HepG2 (cell line): ENCODE data around the gene SGPP1. TPM values are rescaled to one million over a fixed set of nuclear protein-coding genes. Genes with fewer than 3 reads are reported as not detected.

Source experiments
- ARNT ChIP-seq: fragments of 450-650 bp; IDR thresholded peaks from 2 replicates; pipeline ENCODE4 v1.6.1; 2017
- BRF2 ChIP-seq: sonication (generic); formaldehyde crosslinking; IDR thresholded peaks from 2 replicates; pipeline ENCODE4 v1.8.1; 2022; ENCODE audit warnings: mild to moderate bottlenecking, missing genetic modification reagents
- HMGXB4 ChIP-seq, 2 experiments: sonication (generic) in 1 of 2; formaldehyde crosslinking in 1 of 2; IDR thresholded peaks; 2 replicates each; pipeline versions ENCODE4 v1.4.0 to v1.6.1; 2018 to 2020; ENCODE audit warnings: missing genetic modification reagents in 2 of 2, borderline replicate concordance in 1 of 2, low read depth in 1 of 2, mild to moderate bottlenecking in 1 of 2, missing biosample characterization in 1 of 2
- HNRNPL ChIP-seq: fragments of 200-400 bp; formaldehyde crosslinking; IDR thresholded peaks from 2 replicates; pipeline ENCODE4 v1.6.1; 2017; ENCODE audit warnings: mild to moderate bottlenecking, low read depth, low read length
- KLF11 ChIP-seq: IDR thresholded peaks from 2 replicates; pipeline ENCODE4 v1.6.1; 2016; ENCODE audit warnings: missing compliant biosample characterization
- NRL ChIP-seq: sonication (generic); formaldehyde crosslinking; IDR thresholded peaks from 2 replicates; pipeline ENCODE4 v1.5.0; 2020; ENCODE audit warnings: missing genetic modification reagents, mild to moderate bottlenecking, moderate library complexity, borderline replicate concordance
- PLRG1 ChIP-seq: fragments of 450-650 bp; conservative IDR thresholded peaks from 2 replicates; pipeline ENCODE4 v1.6.1; 2016
- RXRA ChIP-seq: sonication (generic); formaldehyde crosslinking; IDR thresholded peaks from 2 replicates; pipeline ENCODE4 v1.5.1; 2020; ENCODE audit warnings: missing genetic modification reagents
- SALL2 ChIP-seq: sonication (generic); formaldehyde crosslinking; IDR thresholded peaks from 2 replicates; pipeline ENCODE4 v1.8.1; 2023; ENCODE audit warnings: mild to moderate bottlenecking, missing genetic modification reagents, inconsistent platforms
- SMARCC2 ChIP-seq: fragments of 450-650 bp; IDR thresholded peaks from 2 replicates; pipeline ENCODE4 v1.6.1; 2017; ENCODE audit warnings: antibody characterized with exemption, mild to moderate bottlenecking
- SPEN ChIP-seq: sonication (generic); formaldehyde crosslinking; IDR thresholded peaks from 2 replicates; pipeline ENCODE4 v1.5.1; 2020; ENCODE audit warnings: low read depth, mild to moderate bottlenecking, missing genetic modification reagents
- ZBTB3 ChIP-seq: sonication (generic); formaldehyde crosslinking; IDR thresholded peaks from 2 replicates; pipeline ENCODE4 v1.4.0; 2020; ENCODE audit warnings: low read depth, mild to moderate bottlenecking, moderate library complexity, missing genetic modification reagents, borderline replicate concordance
- ZFY ChIP-seq: sonication (generic); formaldehyde crosslinking; IDR thresholded peaks from 2 replicates; pipeline ENCODE4 v1.4.0; 2020; ENCODE audit warnings: missing genetic modification reagents
- ZNF18 ChIP-seq: sonication (generic); formaldehyde crosslinking; IDR thresholded peaks from 2 replicates; pipeline ENCODE4 v1.8.0; 2022; ENCODE audit warnings: mild to moderate bottlenecking, missing genetic modification reagents; ENCODE audit not compliant: insufficient replicate concordance
- ZNF264 ChIP-seq: sonication (generic); formaldehyde crosslinking; IDR thresholded peaks from 2 replicates; pipeline ENCODE4 v1.4.0; 2020; ENCODE audit warnings: missing genetic modification reagents
- polyA plus RNA-seq, 8 experiments: library from polyadenylated mRNA; depleted of rRNA in 3 of 8; stranded (reverse) in 7 of 8; unstranded in 1 of 8; fragments of >200 nt; fragmentation: Illumina TruSeq in 4 of 8; extraction: Trizol in 4 of 8; gene quantifications; 2 replicates each; pipeline versions ENCODE4 v1.2.1 to v1.2.3, GENCODE V29; 2011 to 2016; ENCODE audit warnings: low read depth in 4 of 8, missing spikeins in 1 of 8, mixed read lengths in 1 of 8; ENCODE audit not compliant: insufficient read depth in 1 of 8
- total RNA-seq, 5 experiments: library from RNA; depleted of rRNA; stranded (reverse); fragments of >200 nt; fragmentation: Illumina TruSeq; extraction: Trizol; gene quantifications; 2 replicates each; pipeline ENCODE4 v1.2.3, GENCODE V29; 2016; ENCODE audit warnings: low read depth in 1 of 5
- TF ChIP-seq, protein P1 (sequence below), 2 experiments: sonication (generic) in 1 of 2; formaldehyde crosslinking in 1 of 2; IDR thresholded peaks; 2 replicates each; pipeline versions ENCODE4 v1.5.1 to v1.6.1; 2011 to 2020; ENCODE audit warnings: borderline replicate concordance in 1 of 2, low read depth in 1 of 2, low read length in 1 of 2, mild to moderate bottlenecking in 1 of 2, missing genetic modification reagents in 1 of 2, moderate library complexity in 1 of 2
- TF ChIP-seq, protein P2 (sequence below): sonication (generic); formaldehyde crosslinking; IDR thresholded peaks from 2 replicates; pipeline ENCODE4 v1.4.0; 2020; ENCODE audit warnings: low read depth, missing genetic modification reagents

The SGPP1 gene
- total and polyA plus RNA-seq, 2 of the 13 experiments (the other 11 are each of a cell fraction or from before 2014, with no cell fraction given) = 6.4 to 6.8 TPM

DNA sequence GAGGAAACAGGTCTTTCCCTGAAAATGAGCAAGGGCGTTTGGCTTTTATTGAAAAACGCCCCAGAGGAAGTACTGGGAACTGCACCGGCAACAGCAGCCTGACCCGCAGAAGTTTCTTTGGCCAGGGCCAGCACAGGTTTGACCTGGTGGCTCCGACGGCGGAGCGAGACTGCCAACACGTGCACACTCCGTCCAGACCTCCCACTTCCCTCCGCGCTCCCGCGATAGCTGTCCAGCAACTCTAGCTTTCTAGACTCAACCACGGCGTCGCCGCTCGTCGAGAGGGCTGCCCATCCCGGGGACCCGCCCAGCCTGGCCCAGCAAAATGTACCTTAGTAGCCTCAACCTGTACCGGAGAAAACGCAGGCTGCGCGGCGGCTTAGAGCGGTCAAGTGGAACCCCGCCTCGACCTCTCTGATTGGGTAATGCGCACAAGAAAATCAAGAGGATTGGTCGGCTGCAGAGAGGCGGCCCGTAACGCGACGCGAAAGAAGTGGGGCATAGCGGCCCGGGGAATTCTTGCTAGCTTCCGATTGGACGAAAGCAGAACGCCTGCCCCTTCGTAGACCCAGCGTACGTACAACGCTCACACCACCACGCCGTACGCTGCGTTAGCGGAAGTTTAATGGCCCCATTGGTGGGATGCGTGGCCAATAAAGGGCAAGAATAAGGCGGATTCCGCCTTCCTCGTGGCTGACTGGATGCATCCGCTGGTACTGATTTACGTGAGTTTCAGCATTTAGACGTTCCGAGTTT, 86.2 kb downstream of the SGPP1 start, which contains the start of gene WDR89 (continued):
- TF ChIP-seq, protein P1, sequence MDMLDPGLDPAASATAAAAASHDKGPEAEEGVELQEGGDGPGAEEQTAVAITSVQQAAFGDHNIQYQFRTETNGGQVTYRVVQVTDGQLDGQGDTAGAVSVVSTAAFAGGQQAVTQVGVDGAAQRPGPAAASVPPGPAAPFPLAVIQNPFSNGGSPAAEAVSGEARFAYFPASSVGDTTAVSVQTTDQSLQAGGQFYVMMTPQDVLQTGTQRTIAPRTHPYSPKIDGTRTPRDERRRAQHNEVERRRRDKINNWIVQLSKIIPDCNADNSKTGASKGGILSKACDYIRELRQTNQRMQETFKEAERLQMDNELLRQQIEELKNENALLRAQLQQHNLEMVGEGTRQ (IDR thresholded peaks at IDR 0.05; ENCODE audit: low read depth, low read length) = peak; percentile 44; the same call in 1 of the 2 replicates
- TF ChIP-seq, protein P1 (CRISPR knock-in tag; IDR thresholded peaks at IDR 0.05; ENCODE audit: borderline replicate concordance) = peak; percentile 72; the same call in 1 of the 2 replicates
- TF ChIP-seq SMARCC2 (no peak), SPEN (CRISPR knock-in tag) (peak; percentile 88), KLF11 (CRISPR knock-in tag) (peak; percentile 59; the same call in 1 of the 2 replicates), RXRA (peak; percentile 81), SALL2 (CRISPR knock-in tag) (peak; percentile 68; the same call in 1 of the 2 replicates), ZBTB3 (CRISPR knock-in tag) (0 out of 2 replicates have a peak, but pooled peaks have one; percentile 32), ARNT (no peak), ZNF18 (CRISPR knock-in tag) (peak; percentile 88), HMGXB4 (CRISPR knock-in tag; IDR thresholded peaks at IDR 0.05; ENCODE audit: borderline replicate concordance in 1 of 2, low read depth in 1 of 2) (peak; percentile 83 to 88), NRL (CRISPR knock-in tag) (peak; percentile 98), HNRNPL (peak; percentile 54; the same call in 1 of the 2 replicates), PLRG1 (no peak), ZNF264 (CRISPR knock-in tag) (peak; percentile 89; the same call in 1 of the 2 replicates), ZFY (peak; percentile 82), BRF2 (CRISPR knock-in tag) (peak; percentile 62; the same call in 1 of the 2 replicates)
- TF ChIP-seq, protein P2, sequence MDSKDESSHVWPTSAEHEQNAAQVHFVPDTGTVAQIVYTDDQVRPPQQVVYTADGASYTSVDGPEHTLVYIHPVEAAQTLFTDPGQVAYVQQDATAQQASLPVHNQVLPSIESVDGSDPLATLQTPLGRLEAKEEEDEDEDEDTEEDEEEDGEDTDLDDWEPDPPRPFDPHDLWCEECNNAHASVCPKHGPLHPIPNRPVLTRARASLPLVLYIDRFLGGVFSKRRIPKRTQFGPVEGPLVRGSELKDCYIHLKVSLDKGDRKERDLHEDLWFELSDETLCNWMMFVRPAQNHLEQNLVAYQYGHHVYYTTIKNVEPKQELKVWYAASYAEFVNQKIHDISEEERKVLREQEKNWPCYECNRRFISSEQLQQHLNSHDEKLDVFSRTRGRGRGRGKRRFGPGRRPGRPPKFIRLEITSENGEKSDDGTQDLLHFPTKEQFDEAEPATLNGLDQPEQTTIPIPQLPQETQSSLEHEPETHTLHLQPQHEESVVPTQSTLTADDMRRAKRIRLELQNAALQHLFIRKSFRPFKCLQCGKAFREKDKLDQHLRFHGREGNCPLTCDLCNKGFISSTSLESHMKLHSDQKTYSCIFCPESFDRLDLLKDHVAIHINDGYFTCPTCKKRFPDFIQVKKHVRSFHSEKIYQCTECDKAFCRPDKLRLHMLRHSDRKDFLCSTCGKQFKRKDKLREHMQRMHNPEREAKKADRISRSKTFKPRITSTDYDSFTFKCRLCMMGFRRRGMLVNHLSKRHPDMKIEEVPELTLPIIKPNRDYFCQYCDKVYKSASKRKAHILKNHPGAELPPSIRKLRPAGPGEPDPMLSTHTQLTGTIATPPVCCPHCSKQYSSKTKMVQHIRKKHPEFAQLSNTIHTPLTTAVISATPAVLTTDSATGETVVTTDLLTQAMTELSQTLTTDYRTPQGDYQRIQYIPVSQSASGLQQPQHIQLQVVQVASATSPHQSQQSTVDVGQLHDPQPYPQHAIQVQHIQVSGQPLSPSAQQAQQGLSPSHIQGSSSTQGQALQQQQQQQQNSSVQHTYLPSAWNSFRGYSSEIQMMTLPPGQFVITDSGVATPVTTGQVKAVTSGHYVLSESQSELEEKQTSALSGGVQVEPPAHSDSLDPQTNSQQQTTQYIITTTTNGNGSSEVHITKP = no peak
